ENCODE measurements around the gene YDJC.

- no peak for TF ChIP-seq CTCF (conservative IDR thresholded peaks at IDR 0.05)
- TF ChIP-seq EZH2 (IDR thresholded peaks at IDR 0.05; ENCODE audit: low read depth), result no peak
These were observed 33.9 kb upstream of the YDJC start for GRCh38 chr22:21663738-21664137.
